Keratinocyte (primary cell): ENCODE results near the gene MMS19. TPM values are rescaled to one million over a fixed set of nuclear protein-coding genes. Genes with fewer than 3 reads are reported as not detected.

Source experiments
- DNase-seq: peaks from one replicate; pipeline ENCODE4 v3.0.0-alpha.2; 2011; ENCODE audit warnings: low read depth, missing footprints, low spot score
- FAIRE-seq: peaks from 2 replicates; lab custom pipeline; 2011; peaks lifted over from hg19 to GRCh38; lab: Jason Lieb, UNC
- H2AFZ ChIP-seq: 2 replicates; pipeline ENCODE4 v1.6.0; 2012; ENCODE audit warnings: low read length, control low read depth, inconsistent platforms; ENCODE audit not compliant: control insufficient read depth
- H3K27ac ChIP-seq: 2 replicates; pipeline ENCODE4 v1.5.1; 2011; ENCODE audit warnings: low read length; ENCODE audit not compliant: control insufficient read depth, insufficient read depth
- H3K27me3 ChIP-seq: 3 replicates; pipeline ENCODE4 v1.6.0; 2011; ENCODE audit warnings: low read length; ENCODE audit not compliant: control insufficient read depth, insufficient read depth; ENCODE audit errors: extremely low read depth
- H3K36me3 ChIP-seq, 2 experiments: 2 replicates in 1 of 2; 3 replicates in 1 of 2; pipeline ENCODE4 v1.5.1; 2011; ENCODE audit warnings: low read length in 2 of 2, mild to moderate bottlenecking in 1 of 2; ENCODE audit not compliant: control insufficient read depth in 2 of 2, insufficient read depth in 2 of 2; ENCODE audit errors: extremely low read depth in 1 of 2
- H3K4me1 ChIP-seq: 3 replicates; pipeline ENCODE4 v1.5.1; 2011; ENCODE audit warnings: low read length; ENCODE audit not compliant: control insufficient read depth, insufficient read depth; ENCODE audit errors: extremely low read depth
- H3K4me2 ChIP-seq: 3 replicates; pipeline ENCODE4 v1.6.0; 2011; ENCODE audit warnings: low read depth, low read length; ENCODE audit not compliant: control insufficient read depth, insufficient read depth; ENCODE audit errors: extremely low read depth
- H3K4me3 ChIP-seq, 3 experiments: fragments of 200-600 bp in 1 of 3; sonication (generic) in 1 of 3; 2 replicates in 2 of 3; 3 replicates in 1 of 3; pipeline ENCODE4 v1.5.1; 2011 to 2016; ENCODE audit warnings: low read length in 3 of 3, mild to moderate bottlenecking in 3 of 3, control low read depth in 2 of 3, inconsistent platforms in 1 of 3, low read depth in 1 of 3, mixed read lengths in 1 of 3, mixed run types in 1 of 3, moderate library complexity in 1 of 3; ENCODE audit not compliant: control insufficient read depth in 2 of 3, insufficient read depth in 2 of 3; ENCODE audit errors: extremely low read depth in 1 of 3
- H3K79me2 ChIP-seq: 2 replicates; pipeline ENCODE4 v1.6.0; 2012; ENCODE audit warnings: low read length; ENCODE audit not compliant: control insufficient read depth, insufficient read depth
- H3K9ac ChIP-seq: 3 replicates; pipeline ENCODE4 v1.6.0; 2011; ENCODE audit warnings: low read length; ENCODE audit not compliant: control insufficient read depth, insufficient read depth; ENCODE audit errors: extremely low read depth
- H3K9me1 ChIP-seq: 3 replicates; pipeline ENCODE4 v1.6.0; 2011; ENCODE audit warnings: low read length; ENCODE audit not compliant: control insufficient read depth, insufficient read depth; ENCODE audit errors: extremely low read depth
- H3K9me3 ChIP-seq: 2 replicates; pipeline ENCODE4 v1.5.1; 2012; ENCODE audit warnings: low read depth, low read length; ENCODE audit not compliant: control insufficient read depth
- H4K20me1 ChIP-seq: 3 replicates; pipeline ENCODE4 v1.6.0; 2011; ENCODE audit warnings: low read length; ENCODE audit not compliant: control insufficient read depth, insufficient read depth; ENCODE audit errors: extremely low read depth
- EZH2 ChIP-seq: IDR thresholded peaks from one replicate; pipeline ENCODE4 v1.6.1; 2012; ENCODE audit warnings: inconsistent platforms, mild to moderate bottlenecking, low read length, moderate library complexity
- dilution Hi-C: fragments of 300-500 bp; cut with MboI; formaldehyde crosslinking; loops from one replicate; pipeline ENCODE4 v1.7.0; 2020; ENCODE audit warnings: low sequenced_read_pairs; ENCODE audit not compliant: extremely low pct_ligation_motif_present
- polyA plus RNA-seq, 5 experiments: library from polyadenylated mRNA; depleted of rRNA in 3 of 5; stranded (reverse) in 3 of 5; stranded (forward) in 1 of 5; unstranded in 1 of 5; fragments of >200 nt; gene quantifications; 1 replicate in 1 of 5; 2 replicates in 3 of 5; 3 replicates in 1 of 5; pipeline versions ENCODE4 v1.2.1 to v1.2.3, GENCODE V29; 2011 to 2012; ENCODE audit warnings: missing spikeins in 2 of 5, low read depth in 1 of 5, low replicate concordance in 1 of 5
- TF ChIP-seq, protein P1 (sequence below), 3 experiments: IDR thresholded peaks in 1 of 3; conservative IDR thresholded peaks in 1 of 3; optimal IDR thresholded peaks in 1 of 3; 2 replicates in 2 of 3; 3 replicates in 1 of 3; pipeline versions ENCODE3 to v1.5.1; 2011; ENCODE audit warnings: low read length in 3 of 3, mild to moderate bottlenecking in 3 of 3, moderate library complexity in 2 of 3, control low read depth in 1 of 3, inconsistent platforms in 1 of 3; ENCODE audit not compliant: insufficient read depth in 2 of 3; ENCODE audit errors: extremely low read depth in 1 of 3

MMS19 gene
- polyA plus RNA-seq, 1 donor (not counting 4 experiments of a cell fraction or from before 2014, with no cell fraction given), result 72.5 TPM

- Histone ChIP-seq H3K9ac (no peak overlapping the region), H3K9me1 (peaks cover 4% of the 10 kb centered on the region), H3K9me3 (no peaks in the 10 kb centered on the region), H3K27ac (no peak overlapping the region), H3K36me3 (peaks cover 0 to 1% of the 10 kb centered on the region in 2 experiments), H3K4me1 (peaks cover 10% of the 10 kb centered on the region), H3K4me2 (no peak overlapping the region), H2AFZ (no peak overlapping the region), H3K4me3 (no peak overlapping the region), H3K27me3 (no peaks in the 10 kb centered on the region), H3K79me2 (peaks cover 79% of the 10 kb centered on the region), H4K20me1 (peaks cover 5% of the 10 kb centered on the region)
- FAIRE-seq (no peak), DNase-seq (no peak)
- TF ChIP-seq, protein P1, sequence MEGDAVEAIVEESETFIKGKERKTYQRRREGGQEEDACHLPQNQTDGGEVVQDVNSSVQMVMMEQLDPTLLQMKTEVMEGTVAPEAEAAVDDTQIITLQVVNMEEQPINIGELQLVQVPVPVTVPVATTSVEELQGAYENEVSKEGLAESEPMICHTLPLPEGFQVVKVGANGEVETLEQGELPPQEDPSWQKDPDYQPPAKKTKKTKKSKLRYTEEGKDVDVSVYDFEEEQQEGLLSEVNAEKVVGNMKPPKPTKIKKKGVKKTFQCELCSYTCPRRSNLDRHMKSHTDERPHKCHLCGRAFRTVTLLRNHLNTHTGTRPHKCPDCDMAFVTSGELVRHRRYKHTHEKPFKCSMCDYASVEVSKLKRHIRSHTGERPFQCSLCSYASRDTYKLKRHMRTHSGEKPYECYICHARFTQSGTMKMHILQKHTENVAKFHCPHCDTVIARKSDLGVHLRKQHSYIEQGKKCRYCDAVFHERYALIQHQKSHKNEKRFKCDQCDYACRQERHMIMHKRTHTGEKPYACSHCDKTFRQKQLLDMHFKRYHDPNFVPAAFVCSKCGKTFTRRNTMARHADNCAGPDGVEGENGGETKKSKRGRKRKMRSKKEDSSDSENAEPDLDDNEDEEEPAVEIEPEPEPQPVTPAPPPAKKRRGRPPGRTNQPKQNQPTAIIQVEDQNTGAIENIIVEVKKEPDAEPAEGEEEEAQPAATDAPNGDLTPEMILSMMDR (optimal IDR thresholded peaks at IDR 0.05 in 1 of 3, IDR thresholded peaks at IDR 0.05 in 1 of 3, conservative IDR thresholded peaks at IDR 0.05 in 1 of 3; ENCODE audit: extremely low read depth in 1 of 3, insufficient read depth in 2 of 3, low read length in 3 of 3), result no peak
- dilution Hi-C loops, result no loop called here
Measured at GRCh38 chr10:97506199-97506991, 8.2 kb upstream of the MMS19 start.

- TF ChIP-seq EZH2, result no peak
- TF ChIP-seq, protein P1 (optimal IDR thresholded peaks at IDR 0.05 in 1 of 3, IDR thresholded peaks at IDR 0.05 in 1 of 3, conservative IDR thresholded peaks at IDR 0.05 in 1 of 3; ENCODE audit: extremely low read depth in 1 of 3, insufficient read depth in 2 of 3, low read length in 3 of 3), result no peak
- no peaks in the 10 kb centered on the region for H3K9me3 ChIP-seq
- H3K27ac ChIP-seq, result no peak overlapping the region
- no peak overlapping the region for H2AFZ ChIP-seq
- no peak overlapping the region for H3K4me2 ChIP-seq
- DNase-seq, result no peak
- H3K4me3 ChIP-seq, result no peak overlapping the region
- dilution Hi-C loops, result no loop called here
- H3K9ac ChIP-seq, result no peak overlapping the region
- H3K27me3 ChIP-seq, result no peaks in the 10 kb centered on the region
- no peak for FAIRE-seq
- peaks cover 80% of the 10 kb centered on the region for H3K79me2 ChIP-seq
- peaks cover 16% of the 10 kb centered on the region for H3K4me1 ChIP-seq
- H3K9me1 ChIP-seq, result peaks cover 4% of the 10 kb centered on the region
- H4K20me1 ChIP-seq, result peaks cover 5% of the 10 kb centered on the region
- peaks cover 0 to 2% of the 10 kb centered on the region in 2 experiments for H3K36me3 ChIP-seq
Measured at GRCh38 chr10:97505152-97505551, 6.9 kb upstream of the MMS19 start.
